ENCODE data around the gene SMC1B.

SMC1B gene

DNA sequence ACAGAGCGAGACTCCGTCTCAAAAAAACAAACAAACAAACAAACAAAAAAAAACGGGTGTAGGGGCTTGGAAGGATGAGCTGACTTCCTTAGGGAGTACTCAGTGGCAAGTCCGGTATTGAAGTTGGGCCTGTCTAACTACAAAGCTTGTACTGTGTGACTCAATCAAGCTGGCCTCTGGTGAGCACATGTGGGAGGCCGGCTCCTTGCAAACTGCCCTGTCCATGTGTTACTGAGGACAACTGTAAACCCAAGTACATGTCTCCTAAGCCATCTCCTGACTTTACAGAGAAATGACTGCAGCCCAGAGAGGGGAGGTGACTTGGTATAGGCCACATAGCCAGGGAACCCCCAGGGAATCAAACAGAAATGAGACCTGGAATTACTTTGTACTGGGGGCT is 11.7 kb upstream of the SMC1B start:
- no peak overlapping the region for H3K27ac ChIP-seq
- TF ChIP-seq, protein P1, sequence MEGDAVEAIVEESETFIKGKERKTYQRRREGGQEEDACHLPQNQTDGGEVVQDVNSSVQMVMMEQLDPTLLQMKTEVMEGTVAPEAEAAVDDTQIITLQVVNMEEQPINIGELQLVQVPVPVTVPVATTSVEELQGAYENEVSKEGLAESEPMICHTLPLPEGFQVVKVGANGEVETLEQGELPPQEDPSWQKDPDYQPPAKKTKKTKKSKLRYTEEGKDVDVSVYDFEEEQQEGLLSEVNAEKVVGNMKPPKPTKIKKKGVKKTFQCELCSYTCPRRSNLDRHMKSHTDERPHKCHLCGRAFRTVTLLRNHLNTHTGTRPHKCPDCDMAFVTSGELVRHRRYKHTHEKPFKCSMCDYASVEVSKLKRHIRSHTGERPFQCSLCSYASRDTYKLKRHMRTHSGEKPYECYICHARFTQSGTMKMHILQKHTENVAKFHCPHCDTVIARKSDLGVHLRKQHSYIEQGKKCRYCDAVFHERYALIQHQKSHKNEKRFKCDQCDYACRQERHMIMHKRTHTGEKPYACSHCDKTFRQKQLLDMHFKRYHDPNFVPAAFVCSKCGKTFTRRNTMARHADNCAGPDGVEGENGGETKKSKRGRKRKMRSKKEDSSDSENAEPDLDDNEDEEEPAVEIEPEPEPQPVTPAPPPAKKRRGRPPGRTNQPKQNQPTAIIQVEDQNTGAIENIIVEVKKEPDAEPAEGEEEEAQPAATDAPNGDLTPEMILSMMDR (conservative IDR thresholded peaks at IDR 0.05), result no peak
- TF ChIP-seq ZFX (IDR thresholded peaks at IDR 0.05), result no peak

DNA sequence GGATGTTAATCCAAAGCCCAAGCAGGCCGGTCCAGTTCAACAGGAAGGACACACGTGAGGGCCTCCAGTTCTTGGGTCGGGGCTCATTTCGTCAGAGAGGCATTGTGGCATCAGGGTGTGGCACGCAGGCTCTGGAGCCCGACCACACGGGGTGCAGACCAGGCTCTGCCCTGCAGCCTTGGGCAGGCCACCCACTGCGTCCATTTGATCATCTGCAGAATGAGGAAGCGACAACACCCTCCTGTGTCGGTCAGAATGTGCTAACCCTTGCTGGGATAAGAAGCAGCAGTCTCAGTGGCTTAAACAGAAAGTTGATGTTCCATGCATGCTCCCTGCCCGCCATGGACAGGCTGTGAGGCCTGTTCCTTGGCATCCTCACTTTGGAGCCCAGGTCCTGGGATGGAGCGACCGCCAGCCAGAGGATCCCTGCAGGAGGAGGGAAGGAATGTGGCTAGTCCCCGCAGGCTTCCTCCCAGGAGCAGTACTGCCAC is 10.9 kb upstream of the SMC1B start:
- no peak overlapping the region for H3K27ac ChIP-seq
- TF ChIP-seq, protein P1 (conservative IDR thresholded peaks at IDR 0.05), result no peak
- no peak for TF ChIP-seq ZFX (IDR thresholded peaks at IDR 0.05)

DNA sequence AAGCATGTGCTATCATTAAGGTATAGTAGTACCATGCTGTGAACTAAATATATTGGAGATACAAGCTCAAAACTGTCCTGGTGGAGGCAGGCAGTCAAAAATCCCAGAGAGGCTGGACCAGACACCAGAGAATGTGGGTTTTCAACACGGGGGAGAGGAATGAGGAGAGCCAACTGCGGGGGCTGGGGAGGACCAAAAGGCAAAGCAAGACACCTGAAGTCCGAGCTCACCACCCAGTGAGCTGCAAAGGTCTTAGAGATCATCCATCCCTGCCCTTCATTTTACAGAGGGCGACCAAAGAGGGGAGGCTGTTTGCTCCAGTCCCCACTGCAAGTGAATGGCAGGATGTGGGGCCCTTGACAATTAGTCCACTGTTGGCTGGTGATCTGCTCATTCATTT is 10.1 kb upstream of the SMC1B start:
- H3K27ac ChIP-seq, result no peak overlapping the region
- TF ChIP-seq, protein P1 (conservative IDR thresholded peaks at IDR 0.05), result no peak
- no peak for TF ChIP-seq ZFX (IDR thresholded peaks at IDR 0.05)

DNA sequence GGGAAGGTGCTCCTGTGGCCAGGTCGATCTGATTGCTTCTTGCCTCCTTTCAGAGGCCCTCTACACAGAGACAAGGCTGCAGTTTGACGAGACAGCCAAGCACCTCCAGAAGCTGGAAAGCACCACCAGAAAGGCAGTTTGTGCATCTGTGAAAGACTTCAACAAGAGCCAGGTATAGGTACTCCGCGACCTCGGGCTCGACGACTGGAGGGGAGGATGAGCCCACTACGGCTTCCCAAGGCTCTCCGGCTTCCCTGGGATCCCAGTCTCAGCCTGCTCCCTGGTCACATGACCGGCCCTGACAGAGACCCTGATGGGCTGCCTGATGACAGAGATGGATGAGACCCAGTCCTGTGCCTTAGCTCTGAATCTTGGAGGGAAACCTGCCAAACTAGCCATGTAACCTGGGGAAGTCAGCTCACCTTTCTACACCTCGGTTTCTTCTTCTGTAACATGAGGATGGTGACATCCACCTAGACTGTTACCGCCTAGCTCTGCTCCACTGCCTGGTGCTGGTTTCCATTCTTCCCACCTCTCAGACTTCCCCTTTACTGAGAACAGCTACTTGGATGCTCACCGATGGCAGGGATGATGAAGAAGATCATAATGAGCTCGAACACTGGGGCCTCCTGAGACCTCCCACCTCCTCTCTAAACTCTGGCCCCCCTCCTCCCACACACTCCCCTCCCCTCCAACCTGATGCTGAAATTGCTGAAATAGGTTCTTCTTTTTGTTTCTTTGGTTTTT is 9.0 kb upstream of the SMC1B start:
- TF ChIP-seq ZFX (IDR thresholded peaks at IDR 0.05), result no peak
- TF ChIP-seq, protein P1 (conservative IDR thresholded peaks at IDR 0.05), result no peak

DNA sequence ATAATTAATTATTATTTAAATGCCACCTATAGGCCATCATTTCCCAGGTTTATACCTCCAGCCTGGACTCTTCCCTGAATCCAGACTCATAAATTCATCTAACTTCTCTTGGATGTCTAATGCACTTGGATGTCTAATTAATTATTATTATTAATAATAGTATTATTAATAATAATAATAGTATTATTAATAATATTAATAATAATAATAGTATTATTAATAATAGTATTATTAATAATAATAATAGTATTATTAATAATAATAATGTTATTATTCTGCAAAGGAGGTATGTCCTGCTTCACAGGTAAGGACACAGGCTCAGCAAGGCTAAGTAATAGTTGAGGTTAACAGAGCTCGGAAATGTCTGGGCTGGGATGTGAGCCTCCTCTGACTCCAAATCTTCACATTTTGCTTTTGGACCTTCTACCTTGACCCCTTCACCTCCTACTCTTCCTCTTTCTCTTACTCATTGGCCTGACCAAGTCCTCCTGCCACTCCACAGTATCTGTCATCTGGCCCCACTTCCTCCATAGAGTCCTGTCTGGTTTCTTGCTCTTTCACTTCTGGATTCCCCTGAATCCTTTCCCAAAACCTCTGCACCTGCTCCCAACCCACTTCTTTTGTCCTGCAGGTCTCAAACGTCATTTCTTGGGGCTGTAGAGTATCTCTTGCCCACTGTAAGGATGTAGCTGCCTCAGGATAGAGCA is 8.1 kb upstream of the SMC1B start:
- H3K27ac ChIP-seq, result no peak overlapping the region
- TF ChIP-seq, protein P1 (conservative IDR thresholded peaks at IDR 0.05), result no peak
- TF ChIP-seq ZFX (IDR thresholded peaks at IDR 0.05), result no peak

More for the DNA sequence above, 9.0 kb upstream of the SMC1B start:
- no peak overlapping the region for H3K27ac ChIP-seq

DNA sequence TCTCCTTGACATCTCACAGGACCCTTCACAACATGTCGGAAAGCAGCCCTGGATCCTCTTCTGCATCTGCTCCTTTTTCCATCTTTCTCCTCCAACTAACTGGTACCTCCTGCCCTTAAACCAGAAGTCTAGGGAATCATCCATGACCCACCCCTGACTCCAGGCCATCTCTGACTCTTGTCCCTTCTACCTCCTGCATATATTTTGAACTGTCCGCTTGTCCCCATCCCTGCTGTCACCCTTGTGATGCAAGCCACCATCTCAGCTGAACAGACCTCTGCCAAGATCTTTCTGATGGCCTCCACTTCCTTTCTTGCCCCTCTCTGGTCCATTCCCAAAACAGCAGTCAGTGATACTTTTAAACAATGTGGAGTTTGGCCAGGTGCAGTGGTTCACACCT is 7.1 kb upstream of the SMC1B start:
- no peak overlapping the region for H3K27ac ChIP-seq
- TF ChIP-seq, protein P1 (conservative IDR thresholded peaks at IDR 0.05), result no peak
- TF ChIP-seq ZFX (IDR thresholded peaks at IDR 0.05), result no peak

DNA sequence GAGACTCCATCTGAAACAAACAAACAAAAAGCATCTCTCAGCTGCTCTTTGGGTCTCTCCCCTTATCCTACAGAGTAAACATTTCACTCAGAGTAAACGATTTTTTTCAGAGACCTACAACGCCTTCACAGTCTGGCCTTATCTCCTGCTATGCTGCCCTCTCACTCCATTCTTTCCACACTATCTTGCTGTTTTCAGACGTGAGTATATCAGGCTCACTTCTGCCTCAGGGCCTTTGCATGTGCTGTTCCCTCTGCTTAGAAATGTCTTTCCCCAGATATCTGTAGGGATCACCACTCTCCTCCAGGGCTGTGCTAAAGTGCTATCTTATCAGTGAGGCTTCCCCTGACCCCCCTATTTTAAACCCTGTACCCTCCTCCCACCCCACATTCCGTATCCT is 6.6 kb upstream of the SMC1B start:
- H3K27ac ChIP-seq, result no peak overlapping the region
- TF ChIP-seq ZFX (IDR thresholded peaks at IDR 0.05), result no peak
- TF ChIP-seq, protein P1 (conservative IDR thresholded peaks at IDR 0.05), result no peak
